Esophagus muscularis mucosa (tissue), 3 donors: Measurements from ENCODE around the gene PRELID3B.

Experiments
- CTCF ChIP-seq, 3 experiments: fragments of 200-600 bp in 2 of 3; fragments of 450-650 bp in 1 of 3; sonication (generic) in 2 of 3; IDR thresholded peaks; one replicate each; pipeline ENCODE4 v1.5.1; 2017 to 2019; ENCODE audit warnings: antibody characterized with exemption in 3 of 3, mild to moderate bottlenecking in 2 of 3, moderate library complexity in 1 of 3
- POLR2A ChIP-seq: fragments of 450-650 bp; IDR thresholded peaks from one replicate; pipeline ENCODE4 v1.6.1; 2017; ENCODE audit warnings: antibody characterized with exemption, moderate library complexity, mild to moderate bottlenecking, low read depth

- TF ChIP-seq CTCF (IDR thresholded peaks at IDR 0.05): no peak
- TF ChIP-seq POLR2A: no peak
Measured at GRCh38 chr20:59031564-59032022, 11.0 kb downstream of the PRELID3B start.
